PC-3 (cell line): Measurements from ENCODE around the gene TEX2. TPM values are rescaled to one million over a fixed set of nuclear protein-coding genes. Genes with fewer than 3 reads are reported as not detected.
"Not testable (repeated sequence)": the region's sequence is repeated elsewhere in the genome, so short reads cannot be mapped to it uniquely, and the experiment has no call there.

Source experiments
- ATAC-seq: fragments of 200-7000 bp; cut with Tn5 transposase; 2 replicates; pipeline ENCODE4 v1.9.1; 2020; ENCODE audit warnings: mild to moderate bottlenecking, moderate library complexity
- BruUV-seq: library from RNA; stranded (reverse); fragments of 400-500 nt; replicated peaks from 2 replicates; lab custom pipeline; 2021; lab: Mats Ljungman, UMichigan
- CTCF ChIA-PET: fragments of 300-600 bp; sonication (Branson Sonifier 250); formaldehyde crosslinking; loops from one replicate; lab custom pipeline; 2022; ENCODE audit warnings: antibody characterized with exemption; lab: Charles Lee
- POLR2A ChIA-PET: fragments of 300-600 bp; sonication (Branson Sonifier 250); formaldehyde crosslinking; loops from one replicate; lab custom pipeline; 2022; ENCODE audit warnings: antibody characterized with exemption; ENCODE audit not compliant: unreplicated experiment; lab: Charles Lee
- DNase-seq: peaks from one replicate; pipeline ENCODE4 v3.0.0-alpha.2; 2015
- H2AFZ ChIP-seq: fragments of 300-600 bp; sonication (generic); 2 replicates; pipeline ENCODE4 v1.6.0; 2016; ENCODE audit warnings: antibody characterized with exemption, low read length
- H3F3A ChIP-seq: fragments of 300-600 bp; sonication (generic); one replicate; pipeline ENCODE4 v1.6.0; 2017; ENCODE audit warnings: antibody characterized with exemption, low read length, control low read depth, mild to moderate bottlenecking; ENCODE audit not compliant: unreplicated experiment
- H3K27ac ChIP-seq: fragments of 300-600 bp; sonication (generic); 2 replicates; pipeline ENCODE4 v1.5.1; 2016; ENCODE audit warnings: mild to moderate bottlenecking, low read length
- H3K27me3 ChIP-seq: fragments of 300-600 bp; sonication (generic); 2 replicates; pipeline ENCODE4 v1.6.1; 2016; ENCODE audit warnings: low read length, mixed read lengths
- H3K36me3 ChIP-seq: fragments of 300-600 bp; sonication (generic); 2 replicates; pipeline ENCODE4 v1.6.1; 2016; ENCODE audit warnings: low read depth, mixed run types, low read length, mixed read lengths
- H3K4me1 ChIP-seq: fragments of 300-600 bp; sonication (generic); 2 replicates; pipeline ENCODE4 v1.5.1; 2016; ENCODE audit warnings: low read length; ENCODE audit not compliant: insufficient read depth
- H3K4me2 ChIP-seq: fragments of 300-600 bp; sonication (generic); 2 replicates; pipeline ENCODE4 v1.6.0; 2016; ENCODE audit warnings: low read length
- H3K4me3 ChIP-seq: fragments of 300-600 bp; sonication (generic); 2 replicates; pipeline ENCODE4 v1.5.1; 2016; ENCODE audit warnings: mild to moderate bottlenecking, low read length, mixed read lengths
- H3K79me2 ChIP-seq: fragments of 300-600 bp; sonication (generic); 2 replicates; pipeline ENCODE4 v1.6.1; 2017; ENCODE audit warnings: low read length, mixed read lengths
- H3K9ac ChIP-seq: fragments of 300-600 bp; sonication (generic); 2 replicates; pipeline ENCODE4 v1.6.0; 2016; ENCODE audit warnings: mild to moderate bottlenecking, low read length
- H3K9me2 ChIP-seq: fragments of 300-600 bp; sonication (generic); replicated peaks from 2 replicates; pipeline ENCODE4 v1.6.1; 2016; ENCODE audit warnings: mixed run types, low read length, mixed read lengths
- H3K9me3 ChIP-seq: fragments of 300-600 bp; sonication (generic); 2 replicates; pipeline ENCODE4 v1.6.1; 2016; ENCODE audit warnings: low read length, mixed read lengths
- H4K20me1 ChIP-seq: fragments of 300-600 bp; sonication (generic); 2 replicates; pipeline ENCODE4 v1.6.1; 2016; ENCODE audit warnings: low read length, mixed read lengths
- EZH2 ChIP-seq: fragments of 300-600 bp; sonication (generic); IDR thresholded peaks from one replicate; pipeline ENCODE4 v1.6.1; 2017; ENCODE audit warnings: antibody characterized with exemption, mild to moderate bottlenecking, low read length; ENCODE audit not compliant: unreplicated experiment
- EZH2phosphoT487 ChIP-seq: fragments of 300-600 bp; sonication (generic); IDR thresholded peaks from 2 replicates; pipeline ENCODE4 v1.6.1; 2018; ENCODE audit warnings: mild to moderate bottlenecking, antibody characterized with exemption, low read length, borderline replicate concordance
- intact Hi-C: fragments of 100-400 bp; cut with micrococcal nuclease; formaldehyde crosslinking; loops from 2 replicates; pipeline ENCODE4 v1.9.0; 2023
- total RNA-seq: library from RNA; depleted of rRNA; stranded (reverse); fragments of >200 nt; gene quantifications from 2 replicates; pipeline ENCODE4 v1.2.3, GENCODE V29; 2014
- TF ChIP-seq, protein P1 (sequence below): fragments of 300-600 bp; sonication (generic); conservative IDR thresholded peaks from 2 replicates; pipeline ENCODE4 v1.5.1; 2017; ENCODE audit warnings: antibody characterized with exemption, low read depth, mild to moderate bottlenecking, low read length

The TEX2 gene
- total RNA-seq, 1 experiment from 2014 or later, result 44.2 TPM

DNA sequence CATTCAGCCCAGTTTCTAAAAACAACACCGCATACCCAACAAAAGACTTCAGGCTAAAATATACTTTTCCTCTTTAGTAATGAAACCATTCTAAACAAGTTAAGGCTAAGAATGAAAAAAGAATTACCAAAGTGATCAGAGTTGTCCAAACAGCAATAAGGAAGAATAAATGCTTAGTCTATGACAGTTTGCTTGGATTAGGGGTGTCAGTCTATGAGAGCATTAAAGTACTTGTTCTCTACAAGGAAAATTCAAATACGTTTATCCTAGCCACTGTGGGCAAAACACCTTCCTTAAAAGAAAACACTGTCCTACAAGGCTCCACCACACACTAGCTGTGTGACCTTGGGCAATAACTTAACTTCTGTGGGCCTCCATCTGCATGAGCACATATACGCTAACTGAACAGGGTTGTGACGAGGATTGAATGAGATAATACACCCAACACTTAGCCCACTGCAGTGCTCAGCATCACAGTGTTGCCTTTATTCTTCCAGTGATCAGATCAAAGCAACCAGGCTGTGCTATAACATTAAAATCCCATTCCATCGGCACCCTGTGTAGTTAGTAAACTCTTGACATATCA lies 53.6 kb downstream of the TEX2 start:
- no peak for DNase-seq
- ATAC-seq, result no peak
- Histone ChIP-seq H3K4me1 (no peaks in the 10 kb centered on the region), H4K20me1 (no peaks in the 10 kb centered on the region), H3K9me3 (no peaks in the 10 kb centered on the region), H3K27me3 (no peaks in the 10 kb centered on the region), H3K27ac (no peak overlapping the region), H3K79me2 (peaks cover 56% of the 10 kb centered on the region), H3K9me2 (no peaks in the 10 kb centered on the region), H3F3A (no peaks in the 10 kb centered on the region), H3K9ac (no peak overlapping the region), H3K4me2 (no peak overlapping the region), H3K4me3 (no peak overlapping the region), H3K36me3 (peaks cover 17% of the 10 kb centered on the region), H2AFZ (no peak overlapping the region)
- intact Hi-C loops, result no loop called here
- ChIA-PET CTCF (no interaction called here), POLR2A (no interaction called here)
- no TSS peak for BruUV-seq
- no peak for TF ChIP-seq EZH2
- TF ChIP-seq EZH2phosphoT487, result no peak
- TF ChIP-seq, protein P1, sequence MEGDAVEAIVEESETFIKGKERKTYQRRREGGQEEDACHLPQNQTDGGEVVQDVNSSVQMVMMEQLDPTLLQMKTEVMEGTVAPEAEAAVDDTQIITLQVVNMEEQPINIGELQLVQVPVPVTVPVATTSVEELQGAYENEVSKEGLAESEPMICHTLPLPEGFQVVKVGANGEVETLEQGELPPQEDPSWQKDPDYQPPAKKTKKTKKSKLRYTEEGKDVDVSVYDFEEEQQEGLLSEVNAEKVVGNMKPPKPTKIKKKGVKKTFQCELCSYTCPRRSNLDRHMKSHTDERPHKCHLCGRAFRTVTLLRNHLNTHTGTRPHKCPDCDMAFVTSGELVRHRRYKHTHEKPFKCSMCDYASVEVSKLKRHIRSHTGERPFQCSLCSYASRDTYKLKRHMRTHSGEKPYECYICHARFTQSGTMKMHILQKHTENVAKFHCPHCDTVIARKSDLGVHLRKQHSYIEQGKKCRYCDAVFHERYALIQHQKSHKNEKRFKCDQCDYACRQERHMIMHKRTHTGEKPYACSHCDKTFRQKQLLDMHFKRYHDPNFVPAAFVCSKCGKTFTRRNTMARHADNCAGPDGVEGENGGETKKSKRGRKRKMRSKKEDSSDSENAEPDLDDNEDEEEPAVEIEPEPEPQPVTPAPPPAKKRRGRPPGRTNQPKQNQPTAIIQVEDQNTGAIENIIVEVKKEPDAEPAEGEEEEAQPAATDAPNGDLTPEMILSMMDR, result no peak

DNA sequence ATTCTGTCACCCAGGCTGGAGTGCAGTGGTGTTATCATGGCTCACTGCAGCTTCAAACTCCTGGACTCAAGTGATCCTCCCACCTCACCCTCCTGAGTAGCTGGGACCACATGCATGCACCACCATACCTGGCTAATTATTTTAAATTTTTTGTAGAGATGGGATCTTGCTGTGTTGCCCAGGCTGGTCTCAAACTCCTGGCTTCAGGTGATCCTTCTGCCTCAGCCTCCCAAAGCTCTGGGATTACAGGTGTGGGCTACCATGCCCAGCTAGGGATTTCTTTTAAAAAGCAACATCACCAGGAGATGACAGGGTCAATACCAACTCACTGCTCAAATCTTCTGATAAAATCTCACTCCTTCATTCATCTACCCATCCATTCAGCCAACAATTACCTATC lies 54.4 kb downstream of the TEX2 start:
- H3K27me3 ChIP-seq, H3K9me3 ChIP-seq, POLR2A ChIA-PET, ATAC-seq, H3K4me1 ChIP-seq, CTCF ChIA-PET, intact Hi-C loops, H3F3A ChIP-seq, DNase-seq, H3K4me3 ChIP-seq, H2AFZ ChIP-seq, H3K27ac ChIP-seq, H3K4me2 ChIP-seq, H3K9ac ChIP-seq, BruUV-seq, H3K9me2 ChIP-seq, H4K20me1 ChIP-seq: not testable (repeated sequence)
- H3K36me3 ChIP-seq, result peaks cover 14% of the 10 kb centered on the region
- peaks cover 62% of the 10 kb centered on the region for H3K79me2 ChIP-seq

DNA sequence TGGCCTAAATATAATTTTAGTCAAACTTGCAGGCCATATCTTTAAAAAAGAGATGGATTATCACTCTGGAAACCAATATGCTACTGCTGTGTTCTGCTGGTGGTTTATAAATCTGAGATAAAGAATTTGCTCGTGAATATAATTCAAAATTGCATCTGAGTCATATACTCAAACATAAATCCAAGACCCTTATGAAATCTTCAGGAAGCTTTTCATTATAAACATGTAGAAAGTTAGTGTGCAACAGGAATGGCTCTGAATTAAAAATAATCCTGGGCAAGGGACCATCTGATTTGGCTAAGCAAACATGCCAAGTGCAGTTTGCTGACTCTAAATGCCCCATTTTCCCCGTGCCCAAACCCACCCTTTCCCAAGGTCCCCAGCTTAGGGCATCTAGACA lies 57.3 kb downstream of the TEX2 start:
- ChIA-PET POLR2A (no interaction called here), CTCF (interaction anchor here (0.8 kb wide), 1 partner anchor 76 kb away, joined by 3 read pairs; no protein-coding TSS in a partner anchor)
- no peaks in the 10 kb centered on the region for H4K20me1 ChIP-seq
- no peak overlapping the region for H3K4me3 ChIP-seq
- no peaks in the 10 kb centered on the region for H3K9me2 ChIP-seq
- no peak overlapping the region for H3K4me2 ChIP-seq
- intact Hi-C loops, result no loop called here
- H3K9me3 ChIP-seq, result no peaks in the 10 kb centered on the region
- TF ChIP-seq, protein P1, result no peak
- TF ChIP-seq EZH2phosphoT487, result no peak
- TF ChIP-seq EZH2, result no peak
- H3F3A ChIP-seq, result peaks cover 3% of the 10 kb centered on the region
- peaks cover 85% of the 10 kb centered on the region for H3K79me2 ChIP-seq
- peaks cover 16% of the 10 kb centered on the region for H3K4me1 ChIP-seq
- H2AFZ ChIP-seq, result no peak overlapping the region
- BruUV-seq, result no TSS peak
- DNase-seq (no peak), ATAC-seq (no peak)
- H3K36me3 ChIP-seq, result no peaks in the 10 kb centered on the region
- H3K27me3 ChIP-seq, result no peaks in the 10 kb centered on the region
- no peak overlapping the region for H3K27ac ChIP-seq
- H3K9ac ChIP-seq, result no peak overlapping the region
